ENCODE results near the gene SPDYE4.

- no peak for TF ChIP-seq CTCF (IDR thresholded peaks at IDR 0.05)
- no peak for TF ChIP-seq SIN3A (IDR thresholded peaks at IDR 0.05; ENCODE audit: borderline replicate concordance, insufficient read depth, low read depth, low read length)
These were observed 47.1 kb downstream of the SPDYE4 start for GRCh38 chr17:8711291-8711690.
